Head of caudate nucleus (tissue), 42 donors: ENCODE results near the gene ZNF195.
A peak's percentile ranks its signal among the peaks of the same experiment; 100 is the strongest.
"Not testable (repeated sequence)": the region's sequence is repeated elsewhere in the genome, so short reads cannot be mapped to it uniquely, and the experiment has no call there.

Source experiments
- DNase-seq, 42 donors: peaks; one replicate each; pipeline versions ENCODE4 v3.0.0 to v3.0.0-alpha.2; 2020 to 2021; ENCODE audit warnings: mixed read lengths in 7 of 42
- intact Hi-C: fragments of 100-400 bp; cut with DNase I; formaldehyde crosslinking; loops from one replicate; pipeline ENCODE4 v1.15.0; 2022

ZNF195 gene

GRCh38 chr11:3378426-3379423 lies at the start of gene ZNF195:
Gene ZNF195, minus strand, starts transcription at chr11:3379146. Its CDS starts 106 bp downstream, at chr11:3379040.
- intact Hi-C loops, result no loop called here
- peak; percentile 97 to 100 (median 99) for DNase-seq

GRCh38 chr11:3428076-3428475 lies 49.1 kb upstream of the ZNF195 start:
- intact Hi-C loops, DNase-seq: not testable (repeated sequence)

GRCh38 chr11:3426541-3426940 lies 47.6 kb upstream of the ZNF195 start:
- intact Hi-C loops, DNase-seq: not testable (repeated sequence)

GRCh38 chr11:3423928-3424327 lies 45.0 kb upstream of the ZNF195 start:
- intact Hi-C loops, DNase-seq: not testable (repeated sequence)

GRCh38 chr11:3423138-3423731 lies 44.3 kb upstream of the ZNF195 start:
- DNase-seq, result peak in 4 of 42 donors; percentile 5 to 26 (median 20)
- intact Hi-C loops, result not testable (repeated sequence)

- intact Hi-C loops, result not testable (repeated sequence)
- peak; percentile 93 to 99 (median 98) for DNase-seq
These were observed 43.6 kb upstream of the ZNF195 start for GRCh38 chr11:3422380-3423137.

- peak in 17 of 42 donors; percentile 8 to 60 (median 32) for DNase-seq
- intact Hi-C loops, result not testable (repeated sequence)
These were observed 42.8 kb upstream of the ZNF195 start for GRCh38 chr11:3421608-3422379.

GRCh38 chr11:3420281-3421042 lies 41.5 kb upstream of the ZNF195 start:
- intact Hi-C loops, result not testable (repeated sequence)

GRCh38 chr11:3419496-3419895 lies 40.5 kb upstream of the ZNF195 start:
- DNase-seq, intact Hi-C loops: not testable (repeated sequence)

More at GRCh38 chr11:3420281-3421042, 41.5 kb upstream of the ZNF195 start:
- not testable (repeated sequence) for DNase-seq

- intact Hi-C loops, result not testable (repeated sequence)
- DNase-seq, result peak; percentile 23 to 81 (median 56)
These were observed 38.1 kb upstream of the ZNF195 start for GRCh38 chr11:3417047-3417446.

GRCh38 chr11:3415301-3415700 lies 36.4 kb upstream of the ZNF195 start:
- DNase-seq, intact Hi-C loops: not testable (repeated sequence)

- intact Hi-C loops, DNase-seq: not testable (repeated sequence)
These were observed 34.7 kb upstream of the ZNF195 start for GRCh38 chr11:3413666-3414065.

GRCh38 chr11:3412837-3413236 lies 33.9 kb upstream of the ZNF195 start:
- intact Hi-C loops, result no loop called here
- DNase-seq, result no peak

GRCh38 chr11:3408722-3409121 lies 29.8 kb upstream of the ZNF195 start:
- DNase-seq, result peak in 41 of 42 donors; percentile 51 to 92 (median 81)
- intact Hi-C loops, result not testable (repeated sequence)

GRCh38 chr11:3408058-3408605 lies 29.2 kb upstream of the ZNF195 start:
- intact Hi-C loops, DNase-seq: not testable (repeated sequence)

GRCh38 chr11:3406937-3407336 lies 28.0 kb upstream of the ZNF195 start:
- intact Hi-C loops, DNase-seq: not testable (repeated sequence)

- DNase-seq, intact Hi-C loops: not testable (repeated sequence)
These were observed 27.4 kb upstream of the ZNF195 start for GRCh38 chr11:3406223-3406875.
